ENCODE measurements around the gene TCTA. TPM values are rescaled to one million over a fixed set of nuclear protein-coding genes. Genes with fewer than 3 reads are reported as not detected.
"Not testable (repeated sequence)": the region's sequence is repeated elsewhere in the genome, so short reads cannot be mapped to it uniquely, and the experiment has no call there.

The TCTA gene
- total and polyA plus RNA-seq, 2 donors (not counting 1 experiment from before 2014, with no cell fraction given), result 46.4 to 55.9 TPM

GRCh38 chr3:49389297-49389696, 22.9 kb upstream of the TCTA start:
- H3K79me2 ChIP-seq (ENCODE audit: control insufficient read depth, insufficient read depth, low read length), result peaks cover 98% of the 10 kb centered on the region
- H2AFZ ChIP-seq (ENCODE audit: insufficient read depth, low read depth, low read length, poor library complexity, severe bottlenecking), result no peak overlapping the region
- Mint-ChIP-seq H3K27ac (no peak overlapping the region), H3K4me3 (no peak overlapping the region), H3K27me3 (no peaks in the 10 kb centered on the region), H3K9me3 (ENCODE audit: insufficient read depth) (no peaks in the 10 kb centered on the region), H3K4me1 (peaks cover 47% of the 10 kb centered on the region)
- peak overlapping the region in 1 of 2 donors; percentile 9 for H3K27ac ChIP-seq (ENCODE audit: low read length in 2 of 2)
- no peaks in the 10 kb centered on the region for H3K27me3 ChIP-seq (replicated peaks in 1 of 4; ENCODE audit: control extremely low read depth in 1 of 4, control insufficient read depth in 3 of 4, insufficient read depth in 4 of 4, low read length in 3 of 4)
- WGBS (ENCODE audit: insufficient coverage), result 100% methylated on average over 5 of the region's 6 CpGs
- no peak for DNase-seq
- no peak for TF ChIP-seq EZH2 (IDR thresholded peaks at IDR 0.05; ENCODE audit: borderline replicate concordance, insufficient read depth, low read depth, low read length, poor library complexity, severe bottlenecking)
- TF ChIP-seq, protein P1, sequence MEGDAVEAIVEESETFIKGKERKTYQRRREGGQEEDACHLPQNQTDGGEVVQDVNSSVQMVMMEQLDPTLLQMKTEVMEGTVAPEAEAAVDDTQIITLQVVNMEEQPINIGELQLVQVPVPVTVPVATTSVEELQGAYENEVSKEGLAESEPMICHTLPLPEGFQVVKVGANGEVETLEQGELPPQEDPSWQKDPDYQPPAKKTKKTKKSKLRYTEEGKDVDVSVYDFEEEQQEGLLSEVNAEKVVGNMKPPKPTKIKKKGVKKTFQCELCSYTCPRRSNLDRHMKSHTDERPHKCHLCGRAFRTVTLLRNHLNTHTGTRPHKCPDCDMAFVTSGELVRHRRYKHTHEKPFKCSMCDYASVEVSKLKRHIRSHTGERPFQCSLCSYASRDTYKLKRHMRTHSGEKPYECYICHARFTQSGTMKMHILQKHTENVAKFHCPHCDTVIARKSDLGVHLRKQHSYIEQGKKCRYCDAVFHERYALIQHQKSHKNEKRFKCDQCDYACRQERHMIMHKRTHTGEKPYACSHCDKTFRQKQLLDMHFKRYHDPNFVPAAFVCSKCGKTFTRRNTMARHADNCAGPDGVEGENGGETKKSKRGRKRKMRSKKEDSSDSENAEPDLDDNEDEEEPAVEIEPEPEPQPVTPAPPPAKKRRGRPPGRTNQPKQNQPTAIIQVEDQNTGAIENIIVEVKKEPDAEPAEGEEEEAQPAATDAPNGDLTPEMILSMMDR (IDR thresholded peaks at IDR 0.05), result no peak
- H3K4me1 ChIP-seq (ENCODE audit: control insufficient read depth in 2 of 2, insufficient read depth in 2 of 2, low read length in 2 of 2), result peaks cover 30 to 42% of the 10 kb centered on the region in 2 donors
- H3K9ac ChIP-seq (ENCODE audit: low read length), result no peak overlapping the region
- H4K20me1 ChIP-seq (ENCODE audit: control insufficient read depth, insufficient read depth, low read length, poor library complexity, severe bottlenecking), result peaks cover 98% of the 10 kb centered on the region
- intact Hi-C loops (cut with micrococcal nuclease), result no loop called here
- no peak overlapping the region for H3K4me3 ChIP-seq (ENCODE audit: control extremely low read depth in 1 of 5, extremely low read depth in 1 of 5, insufficient read depth in 1 of 5, low read depth in 2 of 5, low read length in 4 of 5)
- ChIA-PET CTCF (no interaction called here), POLR2A (no interaction called here)
- H3K9me3 ChIP-seq (ENCODE audit: control extremely low read depth in 1 of 3, control insufficient read depth in 2 of 3, insufficient read depth in 1 of 3, low read length in 2 of 3), result no peaks in the 10 kb centered on the region
- peaks cover 4 to 19% of the 10 kb centered on the region in 2 experiments for H3K36me3 ChIP-seq (replicated peaks in 1 of 2; ENCODE audit: control extremely low read depth in 1 of 2, control insufficient read depth in 1 of 2, extremely low read depth in 1 of 2, insufficient read depth in 2 of 2, low read length in 1 of 2)
- H3K4me2 ChIP-seq (replicated peaks; ENCODE audit: low read depth, low read length, poor library complexity, severe bottlenecking), result no peak overlapping the region
- no peak for ATAC-seq (ENCODE audit: low read depth)

DNA sequence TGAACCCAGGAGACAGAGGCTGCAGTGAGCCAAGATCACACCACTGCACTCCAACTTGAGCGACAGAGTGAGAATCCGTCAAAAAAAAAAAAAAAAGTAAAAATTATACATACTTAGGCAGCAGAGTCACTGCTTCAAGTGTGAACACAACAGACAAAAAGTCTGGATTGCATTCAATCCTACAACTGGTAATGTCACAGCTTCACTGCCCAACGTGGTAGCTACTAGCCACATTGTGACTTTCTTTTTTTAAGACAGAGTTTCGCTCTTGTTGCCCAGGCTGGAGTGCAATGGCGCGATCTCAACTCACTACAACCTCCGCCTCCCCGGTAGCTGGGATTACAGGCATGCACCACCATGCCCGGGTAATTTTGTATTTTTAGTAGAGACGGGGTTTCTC, 20.9 kb upstream of the TCTA start:
- WGBS (ENCODE audit: insufficient coverage), result 94% methylated on average over 3 of the region's 10 CpGs
- H3K4me1 Mint-ChIP-seq, result peaks cover 50% of the 10 kb centered on the region
- H2AFZ ChIP-seq (ENCODE audit: insufficient read depth, low read depth, low read length, poor library complexity, severe bottlenecking); DNase-seq; POLR2A ChIA-PET; H3K4me2 ChIP-seq (replicated peaks; ENCODE audit: low read depth, low read length, poor library complexity, severe bottlenecking); H3K9ac ChIP-seq (ENCODE audit: low read length); intact Hi-C loops (cut with micrococcal nuclease); H3K27ac ChIP-seq (ENCODE audit: low read length in 2 of 2); ATAC-seq (ENCODE audit: low read depth); H3K27me3 ChIP-seq (replicated peaks in 1 of 4; ENCODE audit: control extremely low read depth in 1 of 4, control insufficient read depth in 3 of 4, insufficient read depth in 4 of 4, low read length in 3 of 4); CTCF ChIA-PET; H3K9me3 Mint-ChIP-seq (ENCODE audit: insufficient read depth); H3K27ac Mint-ChIP-seq; H3K4me3 ChIP-seq (ENCODE audit: control extremely low read depth in 1 of 5, extremely low read depth in 1 of 5, insufficient read depth in 1 of 5, low read depth in 2 of 5, low read length in 4 of 5); H3K9me3 ChIP-seq (ENCODE audit: control extremely low read depth in 1 of 3, control insufficient read depth in 2 of 3, insufficient read depth in 1 of 3, low read length in 2 of 3); H3K4me3 Mint-ChIP-seq; H3K27me3 Mint-ChIP-seq: not testable (repeated sequence)
- Histone ChIP-seq H3K79me2 (ENCODE audit: control insufficient read depth, insufficient read depth, low read length) (peaks cover 98% of the 10 kb centered on the region), H3K36me3 (replicated peaks in 1 of 2; ENCODE audit: control extremely low read depth in 1 of 2, control insufficient read depth in 1 of 2, extremely low read depth in 1 of 2, insufficient read depth in 2 of 2, low read length in 1 of 2) (peaks cover 8 to 33% of the 10 kb centered on the region in 2 experiments), H4K20me1 (ENCODE audit: control insufficient read depth, insufficient read depth, low read length, poor library complexity, severe bottlenecking) (peaks cover 98% of the 10 kb centered on the region), H3K4me1 (ENCODE audit: control insufficient read depth in 2 of 2, insufficient read depth in 2 of 2, low read length in 2 of 2) (peaks cover 24 to 36% of the 10 kb centered on the region in 2 donors)

Data from B cell (primary cell).